NCI-H460 (cell line): ENCODE measurements around the gene OCA2. TPM values are rescaled to one million over a fixed set of nuclear protein-coding genes. Genes with fewer than 3 reads are reported as not detected.
"Not testable (repeated sequence)": the region's sequence is repeated elsewhere in the genome, so short reads cannot be mapped to it uniquely, and the experiment has no call there.

ENCODE experiments used
- DNase-seq: peaks from one replicate; pipeline ENCODE4 v3.0.0-alpha.2; 2016; ENCODE audit warnings: low read depth; ENCODE audit errors: extremely low read depth
- total RNA-seq: library from RNA; depleted of rRNA; stranded (reverse); fragments of >200 nt; shearing (Covaris generic); gene quantifications from 2 replicates; pipeline ENCODE4 v1.2.3, GENCODE V29; 2014

The OCA2 gene
- total RNA-seq, 1 experiment from 2014 or later, result 0.40 TPM

- DNase-seq, result not testable (repeated sequence)
Observed at GRCh38 chr15:28121577-28121976, 22.5 kb upstream of the OCA2 start.

GRCh38 chr15:28120359-28120640 lies 21.2 kb upstream of the OCA2 start:
- no peak for DNase-seq

- DNase-seq, result no peak
Observed at GRCh38 chr15:28118531-28118930, 19.4 kb upstream of the OCA2 start.

GRCh38 chr15:28118083-28118482 lies 19.0 kb upstream of the OCA2 start:
- DNase-seq, result no peak

GRCh38 chr15:28117432-28117990 lies 18.4 kb upstream of the OCA2 start:
- no peak for DNase-seq

- DNase-seq, result no peak
Observed at GRCh38 chr15:28116521-28117431, 17.7 kb upstream of the OCA2 start.

- DNase-seq, result no peak
Observed at GRCh38 chr15:28115871-28116270, 16.8 kb upstream of the OCA2 start.

- DNase-seq, result no peak
Observed at GRCh38 chr15:28114721-28115622, 15.9 kb upstream of the OCA2 start.

GRCh38 chr15:28114114-28114455 lies 15.0 kb upstream of the OCA2 start:
- no peak for DNase-seq

GRCh38 chr15:28113394-28114113 lies 14.4 kb upstream of the OCA2 start:
- no peak for DNase-seq

- no peak for DNase-seq
Observed at GRCh38 chr15:28112962-28113361, 13.8 kb upstream of the OCA2 start.

- no peak for DNase-seq
Observed at GRCh38 chr15:28112101-28112760, 13.1 kb upstream of the OCA2 start.

- no peak for DNase-seq
Observed at GRCh38 chr15:28111543-28111942, 12.4 kb upstream of the OCA2 start.

GRCh38 chr15:28110481-28110881 lies 11.4 kb upstream of the OCA2 start:
- DNase-seq, result no peak

GRCh38 chr15:28109626-28110455 lies 10.7 kb upstream of the OCA2 start:
- no peak for DNase-seq

GRCh38 chr15:28107904-28108275 lies 8.8 kb upstream of the OCA2 start:
- DNase-seq, result no peak

- DNase-seq, result no peak
Observed at GRCh38 chr15:28107111-28107903, 8.2 kb upstream of the OCA2 start.

GRCh38 chr15:28106294-28107110 lies 7.4 kb upstream of the OCA2 start:
- no peak for DNase-seq
